Keratinocyte (primary cell): ENCODE data around the gene NKRF. TPM values are rescaled to one million over a fixed set of nuclear protein-coding genes. Genes with fewer than 3 reads are reported as not detected.

ENCODE experiments used
- DNase-seq: peaks from one replicate; pipeline ENCODE4 v3.0.0-alpha.2; 2011; ENCODE audit warnings: low read depth, missing footprints, low spot score
- FAIRE-seq: peaks from 2 replicates; lab custom pipeline; 2011; peaks lifted over from hg19 to GRCh38; lab: Jason Lieb, UNC
- H2AFZ ChIP-seq: 2 replicates; pipeline ENCODE4 v1.6.0; 2012; ENCODE audit warnings: low read length, control low read depth, inconsistent platforms; ENCODE audit not compliant: control insufficient read depth
- H3K27ac ChIP-seq: 2 replicates; pipeline ENCODE4 v1.5.1; 2011; ENCODE audit warnings: low read length; ENCODE audit not compliant: control insufficient read depth, insufficient read depth
- H3K27me3 ChIP-seq: 3 replicates; pipeline ENCODE4 v1.6.0; 2011; ENCODE audit warnings: low read length; ENCODE audit not compliant: control insufficient read depth, insufficient read depth; ENCODE audit errors: extremely low read depth
- H3K36me3 ChIP-seq, 2 experiments: 2 replicates in 1 of 2; 3 replicates in 1 of 2; pipeline ENCODE4 v1.5.1; 2011; ENCODE audit warnings: low read length in 2 of 2, mild to moderate bottlenecking in 1 of 2; ENCODE audit not compliant: control insufficient read depth in 2 of 2, insufficient read depth in 2 of 2; ENCODE audit errors: extremely low read depth in 1 of 2
- H3K4me1 ChIP-seq: 3 replicates; pipeline ENCODE4 v1.5.1; 2011; ENCODE audit warnings: low read length; ENCODE audit not compliant: control insufficient read depth, insufficient read depth; ENCODE audit errors: extremely low read depth
- H3K4me2 ChIP-seq: 3 replicates; pipeline ENCODE4 v1.6.0; 2011; ENCODE audit warnings: low read depth, low read length; ENCODE audit not compliant: control insufficient read depth, insufficient read depth; ENCODE audit errors: extremely low read depth
- H3K4me3 ChIP-seq, 3 experiments: fragments of 200-600 bp in 1 of 3; sonication (generic) in 1 of 3; 2 replicates in 2 of 3; 3 replicates in 1 of 3; pipeline ENCODE4 v1.5.1; 2011 to 2016; ENCODE audit warnings: low read length in 3 of 3, mild to moderate bottlenecking in 3 of 3, control low read depth in 2 of 3, inconsistent platforms in 1 of 3, low read depth in 1 of 3, mixed read lengths in 1 of 3, mixed run types in 1 of 3, moderate library complexity in 1 of 3; ENCODE audit not compliant: control insufficient read depth in 2 of 3, insufficient read depth in 2 of 3; ENCODE audit errors: extremely low read depth in 1 of 3
- H3K79me2 ChIP-seq: 2 replicates; pipeline ENCODE4 v1.6.0; 2012; ENCODE audit warnings: low read length; ENCODE audit not compliant: control insufficient read depth, insufficient read depth
- H3K9ac ChIP-seq: 3 replicates; pipeline ENCODE4 v1.6.0; 2011; ENCODE audit warnings: low read length; ENCODE audit not compliant: control insufficient read depth, insufficient read depth; ENCODE audit errors: extremely low read depth
- H3K9me1 ChIP-seq: 3 replicates; pipeline ENCODE4 v1.6.0; 2011; ENCODE audit warnings: low read length; ENCODE audit not compliant: control insufficient read depth, insufficient read depth; ENCODE audit errors: extremely low read depth
- H3K9me3 ChIP-seq: 2 replicates; pipeline ENCODE4 v1.5.1; 2012; ENCODE audit warnings: low read depth, low read length; ENCODE audit not compliant: control insufficient read depth
- H4K20me1 ChIP-seq: 3 replicates; pipeline ENCODE4 v1.6.0; 2011; ENCODE audit warnings: low read length; ENCODE audit not compliant: control insufficient read depth, insufficient read depth; ENCODE audit errors: extremely low read depth
- CTCF ChIP-seq, 3 experiments: IDR thresholded peaks in 1 of 3; conservative IDR thresholded peaks in 1 of 3; optimal IDR thresholded peaks in 1 of 3; 2 replicates in 2 of 3; 3 replicates in 1 of 3; pipeline versions ENCODE3 to v1.5.1; 2011; ENCODE audit warnings: low read length in 3 of 3, mild to moderate bottlenecking in 3 of 3, moderate library complexity in 2 of 3, control low read depth in 1 of 3, inconsistent platforms in 1 of 3; ENCODE audit not compliant: insufficient read depth in 2 of 3; ENCODE audit errors: extremely low read depth in 1 of 3
- EZH2 ChIP-seq: IDR thresholded peaks from one replicate; pipeline ENCODE4 v1.6.1; 2012; ENCODE audit warnings: inconsistent platforms, mild to moderate bottlenecking, low read length, moderate library complexity
- dilution Hi-C: fragments of 300-500 bp; cut with MboI; formaldehyde crosslinking; loops from one replicate; pipeline ENCODE4 v1.7.0; 2020; ENCODE audit warnings: low sequenced_read_pairs; ENCODE audit not compliant: extremely low pct_ligation_motif_present
- polyA plus RNA-seq, 5 experiments: library from polyadenylated mRNA; depleted of rRNA in 3 of 5; stranded (reverse) in 3 of 5; stranded (forward) in 1 of 5; unstranded in 1 of 5; fragments of >200 nt; gene quantifications; 1 replicate in 1 of 5; 2 replicates in 3 of 5; 3 replicates in 1 of 5; pipeline versions ENCODE4 v1.2.1 to v1.2.3, GENCODE V29; 2011 to 2012; ENCODE audit warnings: missing spikeins in 2 of 5, low read depth in 1 of 5, low replicate concordance in 1 of 5

NKRF gene
- polyA plus RNA-seq, 1 donor (not counting 4 experiments of a cell fraction or from before 2014, with no cell fraction given), result 11.0 TPM

DNA sequence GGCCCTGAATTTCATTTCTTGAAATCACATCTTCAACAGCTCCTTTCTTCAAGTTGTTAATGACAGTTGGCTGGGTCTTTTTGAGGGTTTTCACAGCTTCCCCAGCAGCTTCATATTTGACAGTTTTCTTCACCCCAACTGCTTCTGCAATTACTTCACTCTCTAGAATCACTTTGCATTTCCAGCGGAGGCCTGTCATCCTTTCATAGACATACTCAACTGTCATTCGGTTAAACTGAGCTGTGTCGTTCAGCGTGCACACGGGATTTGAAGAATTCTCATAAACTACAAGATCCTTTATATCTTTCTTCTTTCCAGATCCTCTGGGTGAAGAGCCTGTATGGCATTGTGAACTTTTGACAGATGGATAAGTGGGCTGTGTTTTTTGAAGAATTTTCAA lies 16.4 kb downstream of the NKRF start:
- Histone ChIP-seq H3K4me2 (no peak overlapping the region), H3K4me1 (no peaks in the 10 kb centered on the region), H3K4me3 (no peak overlapping the region), H3K9me3 (no peaks in the 10 kb centered on the region), H3K79me2 (peaks cover 2% of the 10 kb centered on the region), H3K27me3 (no peaks in the 10 kb centered on the region), H3K9me1 (no peaks in the 10 kb centered on the region), H3K36me3 (peaks cover 0 to 2% of the 10 kb centered on the region in 2 experiments), H3K9ac (no peak overlapping the region), H3K27ac (no peak overlapping the region), H4K20me1 (no peaks in the 10 kb centered on the region), H2AFZ (no peak overlapping the region)
- no peak for DNase-seq
- dilution Hi-C loops, result no loop called here
- TF ChIP-seq CTCF (optimal IDR thresholded peaks at IDR 0.05 in 1 of 3, IDR thresholded peaks at IDR 0.05 in 1 of 3, conservative IDR thresholded peaks at IDR 0.05 in 1 of 3; ENCODE audit: extremely low read depth in 1 of 3, insufficient read depth in 2 of 3, low read length in 3 of 3) (no peak), EZH2 (no peak)
- no peak for FAIRE-seq

DNA sequence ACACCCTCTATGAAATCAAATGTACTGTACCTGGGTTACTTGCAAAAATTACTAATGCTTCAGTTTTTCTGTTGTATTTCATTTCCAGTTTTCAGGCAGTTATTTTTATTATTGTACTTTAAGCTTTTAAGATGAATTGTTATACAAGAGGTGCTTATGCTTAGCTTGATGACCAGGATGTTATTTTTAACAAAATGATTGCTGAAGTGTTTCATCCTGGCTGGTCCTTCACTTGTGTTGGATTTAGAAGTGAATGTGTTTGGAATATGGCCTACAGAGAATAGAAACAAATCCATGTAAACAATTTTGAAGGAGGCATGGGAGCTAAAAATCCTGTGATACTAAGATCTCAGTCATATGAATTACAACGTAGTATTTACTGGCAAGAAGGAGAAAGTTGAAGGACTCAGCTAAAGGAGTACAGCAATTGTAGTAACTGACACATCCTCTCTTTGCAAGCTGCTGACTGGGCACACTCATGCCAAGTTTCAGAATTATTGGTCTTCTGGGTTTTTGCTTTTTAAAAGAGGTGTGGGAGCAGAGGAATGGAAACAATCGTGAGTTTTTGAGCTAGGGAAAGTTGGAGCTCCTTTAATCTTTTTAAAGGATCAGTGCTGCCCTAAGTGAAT lies 22.7 kb downstream of the NKRF start:
- Histone ChIP-seq H3K4me3 (no peak overlapping the region), H3K4me1 (no peaks in the 10 kb centered on the region), H3K9me3 (no peaks in the 10 kb centered on the region), H3K36me3 (no peaks in the 10 kb centered on the region), H3K79me2 (no peaks in the 10 kb centered on the region), H3K27ac (no peak overlapping the region), H2AFZ (no peak overlapping the region), H3K9ac (no peak overlapping the region), H3K4me2 (no peak overlapping the region), H3K27me3 (no peaks in the 10 kb centered on the region), H3K9me1 (no peaks in the 10 kb centered on the region), H4K20me1 (no peaks in the 10 kb centered on the region)
- no peak for DNase-seq
- TF ChIP-seq CTCF (optimal IDR thresholded peaks at IDR 0.05 in 1 of 3, IDR thresholded peaks at IDR 0.05 in 1 of 3, conservative IDR thresholded peaks at IDR 0.05 in 1 of 3; ENCODE audit: extremely low read depth in 1 of 3, insufficient read depth in 2 of 3, low read length in 3 of 3), result no peak
- TF ChIP-seq EZH2, result no peak
- dilution Hi-C loops, result no loop called here
- FAIRE-seq, result no peak
